Liver (tissue), 3 donors: ENCODE data around the gene HIGD1A.

Experiments
- ATF3 ChIP-seq: IDR thresholded peaks from 2 replicates; pipeline ENCODE4 v1.6.1; 2016; ENCODE audit warnings: antibody characterized with exemption
- CTCF ChIP-seq: fragments of 150-350 bp; IDR thresholded peaks from 2 replicates; pipeline ENCODE4 v1.5.1; 2017; ENCODE audit warnings: improper control_type of control experiment, low read depth, low read length; ENCODE audit not compliant: missing input control
- donor health status: healthy.
- donor health status: healthy.

- no peak for TF ChIP-seq CTCF
- TF ChIP-seq ATF3 = no peak
Measured at GRCh38 chr3:42769477-42770131, 34.7 kb downstream of the HIGD1A start.
